Dedifferentiated amniotic fluid mesenchymal stem cell (primary cell): ENCODE measurements around the gene THRA.

ENCODE experiments used
- DNase-seq: peaks from one replicate; pipeline ENCODE4 v3.0.0-alpha.2; 2016; ENCODE audit errors: extremely low spot score

The THRA gene

DNA sequence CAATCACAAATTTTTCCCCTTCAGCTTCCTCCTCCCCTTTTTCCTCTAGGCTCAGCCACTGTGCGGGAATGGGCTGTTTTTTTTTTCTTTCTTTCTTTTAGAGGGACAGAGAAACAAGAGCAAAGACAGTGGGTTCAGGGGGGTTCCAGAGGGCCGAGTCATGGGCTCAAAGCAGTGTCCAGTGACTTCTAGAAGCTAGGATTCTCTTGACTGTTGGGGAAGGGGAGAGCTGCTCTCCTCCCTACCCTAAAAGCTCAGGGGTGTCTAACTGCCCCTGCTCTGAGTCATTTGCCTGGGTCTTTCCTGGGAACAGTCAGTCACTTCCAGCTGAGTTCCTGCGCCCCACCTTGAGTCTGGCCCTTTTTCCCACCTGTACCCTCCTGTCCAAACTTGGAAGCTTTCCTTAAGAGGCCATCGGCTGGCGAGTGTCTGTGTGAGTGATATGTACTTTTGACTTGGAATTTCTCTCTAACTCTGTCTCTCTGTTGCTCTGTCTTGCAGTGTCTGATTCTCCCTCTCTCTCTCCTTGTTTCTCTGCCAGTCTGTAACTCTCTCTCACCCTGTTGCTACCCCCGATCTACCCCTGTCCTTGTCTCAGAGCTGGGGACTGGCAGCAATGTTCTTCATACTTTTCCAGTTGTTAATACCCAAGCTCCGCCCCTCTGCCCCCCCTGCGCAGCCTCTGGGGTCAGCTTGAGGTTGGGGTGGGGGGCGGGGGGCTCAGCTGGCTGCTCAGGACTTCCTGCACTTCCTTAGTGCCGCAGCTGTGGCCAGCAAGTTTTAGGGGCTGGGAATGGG, 2.4 kb downstream of the THRA start:
- no peak for DNase-seq

DNA sequence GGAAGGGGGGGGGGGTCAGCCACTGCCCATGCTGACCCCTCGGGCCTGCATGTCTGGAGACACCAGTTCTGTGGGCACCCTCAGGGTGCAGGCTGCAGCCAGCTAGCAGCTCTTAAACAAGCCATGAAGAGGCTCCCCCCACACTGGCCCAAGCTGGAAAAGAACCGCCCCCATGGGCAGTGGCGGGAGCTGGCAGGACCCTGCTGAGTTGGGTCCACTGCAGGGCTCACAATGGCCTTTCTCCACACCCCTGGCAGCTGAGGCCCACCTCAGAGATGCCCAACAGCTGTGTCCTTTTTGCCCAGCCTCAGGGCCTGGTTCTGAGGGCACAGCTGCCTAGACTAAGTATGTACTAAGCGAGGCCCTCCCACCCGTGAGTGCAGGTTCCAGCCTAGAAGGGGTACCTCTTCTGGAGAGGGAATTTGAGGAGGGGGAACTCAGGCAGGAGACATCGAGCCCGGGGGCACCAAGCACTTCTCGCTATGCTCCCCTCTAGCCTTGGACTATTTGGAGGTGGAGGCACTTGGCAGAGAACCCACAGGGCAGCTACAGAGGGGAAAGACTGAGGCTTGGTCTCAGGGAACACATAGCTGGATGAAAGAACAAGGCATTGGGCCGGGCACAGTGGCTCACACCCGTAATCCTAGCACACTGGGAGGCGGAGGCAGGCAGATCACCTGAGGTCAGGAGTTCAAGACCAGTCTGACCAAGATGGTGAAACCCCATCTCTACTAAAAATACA, 3.2 kb downstream of the THRA start:
- no peak for DNase-seq

DNA sequence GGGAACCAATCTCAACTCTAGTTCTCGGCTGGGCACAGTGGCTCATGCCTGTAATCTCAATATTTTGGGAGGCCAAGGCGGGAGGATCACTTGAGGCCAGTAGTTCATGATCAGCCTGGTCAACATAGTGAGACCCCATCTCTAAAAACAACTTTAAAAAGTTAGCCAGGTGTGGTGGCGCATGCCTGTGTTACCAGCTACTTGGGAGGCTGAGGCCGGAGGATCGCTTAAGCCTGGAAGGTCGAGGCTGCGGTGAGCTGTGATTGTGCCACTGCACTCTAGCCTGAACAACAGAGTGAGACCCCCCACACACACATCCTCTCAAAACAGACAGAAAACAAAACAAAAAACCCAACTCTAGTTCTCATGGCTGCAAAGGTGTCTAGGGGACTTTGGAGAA, 4.9 kb downstream of the THRA start:
- DNase-seq = no peak

DNA sequence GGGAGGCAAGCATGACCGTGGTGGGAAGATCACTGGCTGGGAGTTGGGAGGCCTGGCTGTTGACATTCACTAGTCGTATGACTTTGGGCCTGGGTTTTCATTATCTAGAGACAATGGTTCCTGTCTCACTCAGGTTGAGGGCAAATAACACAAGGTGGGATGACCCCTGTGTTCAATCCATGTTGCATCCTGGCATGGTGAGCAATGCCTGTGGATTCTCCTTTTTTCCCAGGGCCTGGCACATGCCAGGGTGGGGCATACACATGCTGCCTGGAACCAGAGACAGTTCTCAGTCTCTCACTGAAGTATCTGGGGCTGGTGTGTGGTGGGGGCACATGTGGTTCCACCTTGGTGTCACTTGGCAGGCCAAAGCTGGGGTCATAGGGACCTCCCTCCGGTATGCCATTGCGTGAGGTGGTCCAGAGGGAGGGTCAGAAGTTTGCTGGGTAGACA, 5.4 kb downstream of the THRA start:
- no peak for DNase-seq

DNA sequence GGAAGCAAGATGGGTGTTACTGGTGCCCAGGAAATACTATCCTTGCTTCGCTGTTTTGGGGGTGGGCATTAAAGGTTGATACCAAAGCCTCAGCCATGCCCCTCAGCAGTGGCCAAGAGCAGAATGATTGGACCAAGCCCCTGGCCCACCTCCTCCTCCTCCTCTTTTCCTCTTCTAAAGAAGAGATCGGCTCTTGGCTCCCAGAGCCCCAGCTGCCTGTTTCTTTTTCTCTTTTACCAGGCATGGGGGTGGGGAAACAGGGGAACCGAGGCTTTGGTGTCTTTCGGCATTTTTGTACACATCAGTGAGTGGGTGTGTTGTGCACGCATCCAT, 5.8 kb downstream of the THRA start:
- DNase-seq = no peak

DNA sequence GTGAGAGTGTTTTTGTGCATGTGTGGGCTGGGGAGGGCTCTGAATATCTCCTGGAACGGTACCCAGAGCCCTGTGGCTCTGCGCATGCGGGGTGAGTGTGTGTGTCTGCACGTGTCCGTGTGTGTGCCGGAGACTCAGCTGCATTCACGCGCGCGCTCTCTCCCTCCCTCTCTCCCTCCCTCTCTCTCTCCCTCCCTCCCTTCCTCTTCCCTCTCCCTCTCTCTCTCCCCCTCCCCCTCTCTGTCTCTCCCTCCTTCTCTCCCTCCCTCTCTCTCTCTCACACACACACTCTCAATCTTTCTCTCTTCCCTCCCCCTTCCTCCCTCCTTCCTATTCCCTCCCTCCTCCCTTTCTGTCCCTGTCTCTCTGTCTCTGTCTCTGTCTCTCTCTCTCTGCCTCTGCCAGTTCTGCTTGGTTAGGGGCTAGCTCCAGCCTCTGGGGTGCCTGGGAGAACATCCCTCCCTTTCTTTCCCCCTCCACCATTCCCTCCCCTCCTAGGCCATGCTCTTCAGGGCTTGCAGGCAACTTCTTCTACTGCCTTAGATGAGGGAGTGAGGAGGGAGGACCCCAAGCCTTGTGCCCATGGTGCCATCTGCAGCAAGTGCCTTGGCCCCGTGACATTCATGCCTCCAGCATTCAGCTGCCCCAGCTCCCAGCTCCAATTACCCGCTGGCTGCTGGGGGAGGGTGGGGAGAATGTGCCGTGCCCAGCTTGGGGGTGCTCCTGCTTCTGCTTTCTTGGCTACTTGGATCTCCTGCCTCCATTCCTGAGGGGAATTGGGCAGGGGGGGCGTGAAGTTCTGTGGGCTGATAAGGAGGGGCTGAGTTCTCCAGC, 6.4 kb downstream of the THRA start:
- DNase-seq = peak; percentile 87

DNA sequence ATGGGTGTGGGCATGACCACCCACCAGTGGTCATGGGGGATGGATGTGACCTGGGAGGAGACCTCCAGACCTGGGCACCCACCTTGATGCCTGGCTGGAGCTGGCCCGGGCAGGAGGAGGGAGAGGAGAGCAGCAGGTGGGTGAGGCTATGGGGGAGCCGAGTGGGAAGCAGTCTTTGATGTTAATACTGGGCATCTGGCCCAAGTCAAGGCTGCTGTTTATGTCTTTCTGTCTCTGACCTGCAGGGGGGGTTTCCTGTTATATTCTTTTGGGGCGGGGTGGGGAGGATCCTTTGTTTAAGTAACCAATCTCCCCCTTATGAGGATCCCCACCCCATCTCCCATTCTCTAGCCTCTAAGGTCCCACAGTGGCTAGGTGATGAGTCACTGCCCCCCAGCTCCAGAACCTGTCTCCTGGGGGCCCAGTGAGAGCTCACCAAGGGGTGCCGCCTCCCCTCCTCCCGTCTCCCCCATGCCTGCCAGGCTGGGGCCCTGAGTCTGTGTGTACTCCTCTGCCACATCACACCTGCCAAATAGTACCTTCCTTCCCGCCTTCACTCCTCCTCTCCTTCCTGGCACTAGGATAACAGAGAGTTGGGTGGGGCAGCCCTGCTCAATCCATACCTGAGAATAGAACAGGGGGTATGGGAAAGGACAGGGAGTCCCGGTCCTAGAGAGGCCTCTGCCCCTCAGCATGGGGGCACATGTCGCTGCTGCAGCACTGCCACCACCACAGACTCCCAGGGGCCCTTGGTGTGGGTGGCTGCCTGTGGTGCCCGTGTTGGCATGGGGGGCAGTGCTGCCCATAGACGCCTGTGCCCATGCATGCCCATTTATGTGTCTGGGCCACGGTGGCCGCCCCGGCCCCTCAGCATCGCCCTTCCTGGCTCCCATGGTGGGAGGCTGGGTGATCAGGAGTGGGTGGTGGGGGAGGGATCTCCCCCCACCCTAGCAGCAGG, 7.3 kb downstream of the THRA start:
- DNase-seq = no peak

DNA sequence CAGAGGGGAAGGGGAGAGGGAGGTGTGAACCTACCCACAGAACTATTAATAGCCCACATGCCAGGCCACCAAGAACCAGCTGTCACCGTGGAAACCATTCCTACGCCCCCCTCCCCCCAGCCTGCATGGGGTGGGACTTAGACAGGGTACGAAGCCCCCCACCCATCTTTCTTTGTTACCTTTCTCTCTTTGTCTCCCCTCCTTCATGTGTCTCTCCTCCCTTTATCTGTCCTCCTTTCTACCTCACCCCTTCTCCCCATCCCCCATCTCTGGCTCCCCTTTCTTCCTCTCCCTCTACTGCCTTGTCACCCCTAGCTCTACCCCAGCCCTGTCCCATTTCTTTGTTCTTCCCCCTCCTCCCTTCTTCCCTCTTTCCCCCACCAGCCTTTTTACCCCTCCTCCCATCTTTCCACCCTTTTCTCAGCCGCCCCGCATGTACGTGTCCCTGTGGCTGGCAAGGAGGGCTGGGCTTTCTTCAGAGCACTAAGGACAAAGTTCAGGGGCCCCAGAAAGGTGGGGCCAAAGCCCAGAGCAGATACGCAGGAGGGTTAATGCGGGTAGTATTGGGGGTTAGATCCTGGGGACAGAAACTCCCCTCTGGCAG, 8.0 kb downstream of the THRA start:
- no peak for DNase-seq

DNA sequence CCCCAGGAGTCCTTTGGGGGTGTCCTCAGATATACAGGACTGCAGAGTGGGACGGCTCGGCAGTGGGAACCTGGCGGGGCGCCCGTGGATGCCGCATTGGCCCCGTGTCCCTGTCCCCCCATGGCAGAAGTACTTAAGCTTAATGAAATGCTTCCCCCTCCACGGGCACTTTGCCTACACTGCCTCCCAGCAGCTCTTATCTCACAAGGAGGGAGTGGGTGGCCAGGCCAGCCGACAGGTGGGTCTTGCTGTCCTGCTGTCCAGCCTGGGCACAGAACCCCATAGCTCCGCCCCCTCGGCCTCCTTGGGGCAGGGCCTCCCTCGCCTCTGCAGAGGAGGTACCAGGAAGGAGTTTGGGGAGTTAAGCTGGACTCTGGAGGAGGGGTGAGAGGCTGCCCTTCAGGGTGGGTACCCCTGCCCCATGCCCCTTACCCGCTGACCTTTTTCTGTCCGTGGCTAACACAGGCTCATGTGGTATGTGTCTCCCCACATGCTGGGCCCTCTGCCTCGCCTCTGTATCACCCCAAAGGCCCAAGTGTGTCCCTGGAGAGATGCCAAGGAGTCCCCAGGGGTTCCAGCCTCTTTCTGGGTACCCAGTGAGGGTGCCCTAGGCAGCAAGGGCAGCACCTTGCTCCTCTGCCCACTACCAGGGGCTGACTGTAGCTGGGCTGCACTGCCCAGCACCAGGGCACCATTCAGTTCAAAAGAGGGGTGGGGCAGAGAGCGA, 8.7 kb downstream of the THRA start:
- DNase-seq = no peak

DNA sequence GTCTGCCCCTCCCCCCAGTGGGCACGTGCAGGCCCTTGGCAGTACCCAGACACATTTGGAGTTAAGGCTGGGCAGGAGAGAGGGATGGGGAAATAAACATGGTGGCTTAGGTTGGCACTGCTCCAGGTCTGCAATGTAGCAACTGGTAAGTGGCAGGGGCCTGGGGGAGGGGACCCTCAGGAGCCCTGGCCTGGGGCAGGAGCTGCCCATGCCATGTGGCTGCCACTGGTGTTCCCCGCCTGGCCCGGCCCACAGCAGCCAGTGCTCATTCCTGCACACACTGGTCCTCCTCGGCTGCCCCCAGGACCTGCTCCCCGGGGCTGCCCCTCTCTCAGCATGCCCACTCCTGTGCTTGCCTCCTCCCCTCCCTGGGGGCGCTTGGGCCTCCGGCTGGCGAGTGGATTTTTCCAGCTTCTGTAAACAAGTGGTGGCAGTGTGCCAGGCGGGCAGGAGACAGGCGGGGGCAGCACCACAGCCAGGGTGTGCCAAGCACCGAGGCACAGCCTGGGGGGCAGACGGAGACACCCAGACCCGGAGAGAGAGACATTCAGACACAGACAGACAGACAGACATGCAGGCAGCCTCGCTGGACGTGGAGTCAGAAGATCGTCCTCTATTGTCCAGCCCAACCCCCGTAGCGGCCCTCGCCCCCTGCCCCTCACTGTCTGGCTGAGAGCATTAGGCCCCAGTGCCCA, 9.4 kb downstream of the THRA start:
- peak; percentile 30 for DNase-seq

DNA sequence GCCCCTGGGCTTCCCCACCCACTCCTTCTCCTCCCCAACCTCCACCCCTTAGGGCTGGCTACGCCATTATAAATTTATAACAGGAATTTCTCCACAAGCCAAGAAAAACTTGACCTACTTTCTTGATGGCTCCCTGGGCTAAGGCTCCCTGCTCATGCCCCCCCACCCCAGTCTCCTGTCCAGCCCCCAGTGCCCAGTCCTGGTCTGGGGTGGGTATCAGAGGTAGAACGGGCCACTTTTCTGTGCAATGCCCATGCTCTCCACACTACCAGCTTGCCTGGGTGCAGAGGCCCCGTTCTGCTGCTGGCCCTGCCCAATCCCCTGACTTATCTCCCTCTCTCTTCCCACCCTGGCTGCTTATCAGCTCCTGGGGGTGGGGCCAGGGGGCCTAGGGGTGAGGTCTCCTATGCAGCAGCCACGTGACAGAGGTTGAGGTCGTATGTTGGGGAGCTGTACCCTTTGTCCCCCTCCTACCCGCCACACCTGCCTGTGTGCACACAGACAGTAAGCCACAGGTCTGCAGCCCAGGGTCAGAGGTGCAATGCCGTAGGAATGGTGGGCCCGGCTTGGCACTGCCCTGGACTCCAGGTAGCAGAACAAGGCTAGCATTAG, 10.1 kb downstream of the THRA start:
- no peak for DNase-seq

DNA sequence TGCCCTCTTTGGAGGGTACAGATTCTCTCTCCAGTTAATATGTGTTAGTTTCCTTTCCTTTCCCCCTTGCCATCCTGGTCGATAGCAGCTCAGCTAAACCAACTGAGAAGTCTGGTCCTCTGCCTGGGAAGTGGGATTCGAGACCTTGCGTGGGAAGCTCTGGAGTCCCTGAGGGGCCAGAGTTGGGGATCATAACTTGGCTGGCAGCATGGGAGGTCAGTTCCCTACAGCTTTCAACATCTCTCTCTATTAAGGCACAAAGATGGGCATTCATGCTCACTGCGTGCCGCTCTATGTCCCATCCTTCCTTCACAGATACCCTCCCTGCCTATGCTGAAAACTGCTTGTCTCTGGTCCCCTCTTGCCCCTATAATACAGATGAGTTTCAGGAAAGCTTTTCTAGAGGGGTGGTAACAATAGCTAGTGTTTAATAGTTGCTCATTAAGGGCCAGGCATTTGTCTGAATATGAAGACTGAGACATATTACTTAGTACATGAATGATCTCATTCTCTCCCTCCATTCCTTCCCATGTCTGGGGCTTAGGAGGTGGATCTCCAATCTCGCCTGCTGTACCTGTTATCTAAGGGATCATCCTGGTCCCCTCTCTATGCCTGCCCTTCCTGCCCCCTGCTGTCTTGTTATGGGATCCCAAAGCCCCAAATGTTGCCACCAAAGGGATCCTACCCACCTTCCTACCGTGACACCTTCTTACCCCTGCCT, 10.8 kb downstream of the THRA start:
- DNase-seq = no peak

DNA sequence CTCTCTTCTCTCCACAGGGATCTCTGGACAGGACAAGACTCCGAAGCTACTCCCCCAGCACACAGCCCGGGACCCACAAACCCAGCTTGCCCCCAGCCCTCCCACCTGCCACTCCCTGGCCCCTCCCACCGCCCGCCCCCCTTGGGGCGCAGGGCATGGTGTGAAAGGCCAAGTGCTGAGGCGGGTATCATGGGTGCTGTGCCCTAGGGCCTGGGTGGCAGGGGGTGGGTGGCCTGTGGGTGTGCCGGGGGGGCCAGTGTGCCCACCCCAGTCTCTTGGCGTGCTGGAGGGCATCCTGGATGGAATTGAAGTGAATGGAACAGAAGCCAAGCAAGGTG, 11.4 kb downstream of the THRA start:
- DNase-seq = no peak

DNA sequence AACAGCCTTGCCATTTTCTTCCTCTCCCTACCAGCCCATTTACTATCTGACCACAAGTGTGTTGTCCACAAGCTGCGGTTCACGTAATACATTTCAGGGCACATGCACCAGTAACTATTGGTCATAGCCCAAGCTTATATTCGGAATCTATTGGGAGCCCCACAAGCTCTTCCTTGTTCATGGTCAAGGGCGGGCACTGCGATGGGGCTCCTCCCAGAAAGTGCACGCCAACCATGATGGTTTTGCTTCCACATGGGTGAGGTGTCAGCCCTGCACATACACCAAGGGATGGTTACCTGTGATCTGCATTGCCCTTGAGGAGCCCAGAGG, 12.1 kb downstream of the THRA start:
- DNase-seq = no peak

DNA sequence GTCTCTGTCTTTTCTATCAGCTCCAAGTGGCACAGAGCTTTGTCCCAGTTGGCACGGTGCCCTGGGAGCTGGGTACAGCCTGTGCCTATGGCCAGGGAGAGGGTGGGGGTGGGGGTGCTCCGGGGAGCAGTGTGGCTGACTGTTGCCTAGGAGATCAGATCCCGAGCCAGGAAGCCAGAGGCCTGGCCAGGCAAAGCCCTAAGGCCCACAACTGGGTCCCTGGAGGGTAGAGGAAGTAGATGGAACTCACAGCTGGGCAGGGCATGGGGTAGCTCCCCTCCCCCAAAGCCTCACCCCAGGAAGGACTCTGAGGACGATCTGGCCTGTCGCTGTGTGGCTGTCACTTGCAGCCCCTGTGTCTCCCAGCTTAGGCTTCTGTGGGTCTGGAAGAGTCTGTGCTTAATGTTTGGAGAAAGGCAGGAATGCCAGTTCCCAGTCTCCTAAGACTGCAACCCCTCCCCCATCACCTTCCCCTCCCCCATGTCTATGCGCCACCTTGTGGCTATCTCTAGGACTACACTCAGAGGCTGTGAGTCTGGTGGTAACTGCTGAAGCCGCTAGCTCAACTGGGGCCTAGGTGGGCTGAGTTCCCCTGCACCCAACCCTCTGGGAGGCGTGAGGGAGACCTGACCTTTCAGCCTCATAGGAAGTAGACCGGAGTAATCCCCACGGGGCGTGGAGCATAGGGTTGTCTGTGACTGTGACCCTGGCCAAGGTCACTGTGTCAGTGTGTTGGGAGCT, 12.6 kb downstream of the THRA start:
- peak; percentile 31 for DNase-seq

DNA sequence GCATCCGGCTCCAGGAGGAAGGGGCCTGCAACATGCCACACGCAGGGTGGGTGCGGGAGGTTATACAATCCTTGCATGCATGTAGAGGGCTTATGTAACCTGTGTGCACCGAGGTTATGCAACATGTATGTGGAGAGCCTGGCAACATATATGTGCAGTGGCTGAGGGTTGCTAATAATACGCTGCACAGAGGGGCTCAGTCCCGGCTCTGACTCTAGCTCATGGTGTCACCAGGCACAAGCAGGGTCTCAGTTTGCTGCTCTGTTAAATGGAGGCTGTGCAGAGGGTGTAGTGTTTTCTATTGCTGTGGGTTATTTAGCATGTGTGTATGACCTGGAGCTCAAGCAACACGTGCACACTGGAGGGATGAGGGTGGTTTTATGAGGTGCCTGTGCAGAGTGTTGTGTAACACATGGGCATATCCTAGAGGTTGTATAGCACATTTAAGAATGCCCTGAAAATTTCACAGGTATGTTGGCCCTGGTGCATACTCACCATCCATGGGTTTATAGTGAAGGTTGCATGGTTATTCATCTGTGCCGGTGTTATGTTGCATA, 13.3 kb downstream of the THRA start:
- no peak for DNase-seq

DNA sequence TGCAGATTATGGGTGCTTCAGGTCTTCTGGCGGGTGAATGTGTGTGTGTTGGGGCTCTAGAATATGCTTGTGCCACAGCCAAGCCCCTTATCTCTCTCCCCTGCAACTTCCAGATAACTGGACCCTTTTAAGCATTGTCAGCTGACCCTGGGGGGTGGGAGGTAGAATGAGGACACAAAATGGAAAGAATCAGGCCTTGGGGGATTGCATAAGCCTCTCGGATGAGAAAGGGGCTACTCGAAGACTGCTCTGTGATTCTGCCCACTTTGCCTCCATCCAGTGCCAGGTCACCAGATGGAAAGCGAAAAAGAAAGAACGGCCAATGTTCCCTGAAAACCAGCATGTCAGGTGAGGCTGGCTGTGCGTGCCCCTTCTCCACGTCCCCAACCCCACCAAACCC, 13.8 kb downstream of the THRA start:
- no peak for DNase-seq

DNA sequence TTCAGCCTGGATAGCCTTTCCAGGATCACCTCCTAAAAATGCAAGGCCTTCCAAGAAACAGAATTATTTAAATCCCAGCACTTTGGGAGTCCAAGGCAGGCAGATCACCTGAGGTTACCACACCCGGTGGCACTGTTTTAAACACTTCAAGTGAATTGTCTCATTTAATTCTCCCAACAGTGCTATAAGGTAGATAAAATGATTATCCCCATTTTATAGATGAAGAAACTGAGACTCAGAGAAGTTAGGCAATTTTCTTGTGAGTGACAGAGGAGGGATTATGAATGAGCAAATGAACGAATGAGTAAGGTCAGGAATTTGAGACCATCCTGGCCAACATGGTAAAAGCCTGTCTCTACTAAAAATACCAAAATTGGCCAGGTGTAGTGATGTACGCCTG, 16.8 kb downstream of the THRA start:
- DNase-seq = no peak
